Measurements from ENCODE around the gene ATP6V1G3.

ATP6V1G3 gene

DNA sequence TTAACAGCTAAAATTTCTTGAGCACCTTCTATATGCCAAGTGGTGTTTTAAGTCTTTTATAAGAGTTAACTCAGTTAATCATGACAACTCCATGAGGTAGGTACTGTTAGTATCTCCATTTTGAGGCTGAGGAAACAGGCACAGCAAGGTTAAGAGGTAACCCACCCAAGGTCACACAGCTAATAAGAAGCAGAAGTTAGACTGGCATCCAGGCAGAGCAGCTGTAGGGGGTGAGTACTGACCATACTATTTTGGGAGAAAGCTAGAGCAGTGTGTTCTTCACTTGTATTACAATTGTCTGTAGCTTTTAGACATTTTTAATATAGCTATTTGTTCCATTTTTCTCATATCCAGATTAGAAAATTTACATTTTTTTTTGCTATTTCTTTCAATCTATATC is 4.8 kb downstream of the ATP6V1G3 start:
- Histone ChIP-seq H4K8ac (ENCODE audit: low read depth, low read length) (no peak overlapping the region), H3K14ac (ENCODE audit: low read length) (no peak overlapping the region), H4K12ac (ENCODE audit: low read depth, low read length) (no peak overlapping the region), H3K4ac (ENCODE audit: low read depth, low read length) (no peak overlapping the region), H2BK5ac (ENCODE audit: low read depth, low read length, poor library complexity) (no peak overlapping the region), H3K9me3 (ENCODE audit: insufficient read depth, low read depth, low read length) (no peaks in the 10 kb centered on the region), H2BK12ac (ENCODE audit: low read length) (no peak overlapping the region), H3K27me3 (ENCODE audit: insufficient read depth, low read length) (no peaks in the 10 kb centered on the region), H3K18ac (ENCODE audit: low read length) (no peak overlapping the region), H3K23ac (ENCODE audit: low read length) (no peak overlapping the region), H3K36me3 (ENCODE audit: control insufficient read depth in 1 of 2, insufficient read depth in 2 of 2, low read length in 2 of 2) (no peaks in the 10 kb centered on the region), H2BK120ac (ENCODE audit: insufficient read depth, low read length, poor library complexity) (no peak overlapping the region), H3K9ac (ENCODE audit: low read length) (no peak overlapping the region), H3K79me2 (ENCODE audit: control insufficient read depth, insufficient read depth, low read length, poor library complexity) (no peaks in the 10 kb centered on the region), H3K79me1 (ENCODE audit: low read length) (no peaks in the 10 kb centered on the region), H4K91ac (ENCODE audit: low read depth, low read length) (no peak overlapping the region), H3K4me2 (ENCODE audit: low read length) (no peak overlapping the region), H2AFZ (ENCODE audit: insufficient read depth, low read length, poor library complexity) (no peak overlapping the region), H2AK5ac (ENCODE audit: low read length) (no peak overlapping the region), H3K4me1 (ENCODE audit: control insufficient read depth in 1 of 2, insufficient read depth in 2 of 2, low read length in 2 of 2) (no peaks in the 10 kb centered on the region), H3K4me3 (ENCODE audit: low read depth, low read length) (no peak overlapping the region), H3K27ac (ENCODE audit: low read depth, low read length) (no peak overlapping the region)
- no peak for DNase-seq

DNA sequence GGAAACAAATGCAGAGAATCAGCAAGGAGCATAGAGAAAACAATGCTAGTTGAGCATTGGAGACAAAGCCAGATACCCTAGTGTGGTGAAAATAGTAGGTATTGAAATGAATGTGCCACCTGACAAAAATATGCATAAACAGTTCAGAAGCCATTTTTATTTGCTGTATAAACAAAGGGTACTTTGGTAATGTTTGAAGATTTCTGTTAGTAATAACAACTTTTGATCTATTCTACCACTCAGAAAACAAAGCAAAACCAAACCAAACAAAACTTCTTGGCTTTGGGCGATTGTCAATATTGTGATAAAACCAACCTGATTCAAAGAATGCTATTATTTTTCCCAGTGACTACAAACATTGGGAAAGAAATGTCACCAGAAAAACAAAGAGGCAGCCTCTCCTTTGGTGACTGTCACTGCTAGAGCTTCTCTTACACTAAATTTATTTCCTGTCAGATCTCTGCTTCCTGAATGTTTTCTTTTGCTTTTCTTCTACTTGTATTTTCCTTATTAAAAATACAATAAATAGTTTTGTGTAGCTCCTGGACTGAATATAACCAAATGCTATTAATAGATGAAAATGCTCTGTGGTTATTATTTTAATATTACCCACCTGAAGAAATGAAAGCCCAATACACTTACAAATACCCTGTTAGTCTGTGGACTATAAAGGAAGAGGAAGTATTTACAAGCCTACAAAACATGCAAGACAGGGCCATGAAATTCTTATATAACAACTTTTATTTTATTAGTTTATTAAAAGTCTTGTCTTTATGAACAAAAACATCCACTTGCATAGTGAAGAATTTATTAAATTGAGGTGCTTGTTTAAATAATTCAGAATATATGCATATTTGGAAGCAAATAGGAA is 5.7 kb downstream of the ATP6V1G3 start:
- H3K27me3 ChIP-seq (ENCODE audit: insufficient read depth, low read length), result no peaks in the 10 kb centered on the region
- no peak overlapping the region for H3K14ac ChIP-seq (ENCODE audit: low read length)
- H3K79me2 ChIP-seq (ENCODE audit: control insufficient read depth, insufficient read depth, low read length, poor library complexity), result no peaks in the 10 kb centered on the region
- H3K4me2 ChIP-seq (ENCODE audit: low read length), result no peak overlapping the region
- no peak overlapping the region for H4K91ac ChIP-seq (ENCODE audit: low read depth, low read length)
- H3K4me1 ChIP-seq (ENCODE audit: control insufficient read depth in 1 of 2, insufficient read depth in 2 of 2, low read length in 2 of 2), result no peaks in the 10 kb centered on the region
- no peak overlapping the region for H3K27ac ChIP-seq (ENCODE audit: low read depth, low read length)
- no peak overlapping the region for H3K23ac ChIP-seq (ENCODE audit: low read length)
- H4K12ac ChIP-seq (ENCODE audit: low read depth, low read length), result no peak overlapping the region
- no peak overlapping the region for H3K4me3 ChIP-seq (ENCODE audit: low read depth, low read length)
- no peak overlapping the region for H3K4ac ChIP-seq (ENCODE audit: low read depth, low read length)
- no peak overlapping the region for H4K8ac ChIP-seq (ENCODE audit: low read depth, low read length)
- no peak overlapping the region for H2AFZ ChIP-seq (ENCODE audit: insufficient read depth, low read length, poor library complexity)
- no peak overlapping the region for H2BK12ac ChIP-seq (ENCODE audit: low read length)
- H3K9me3 ChIP-seq (ENCODE audit: insufficient read depth, low read depth, low read length), result no peaks in the 10 kb centered on the region
- no CpG with 5 or more reads among the region's 1 CpG for WGBS (ENCODE audit: extremely low coverage, insufficient coverage, insufficient read length)
- no peak overlapping the region for H2BK120ac ChIP-seq (ENCODE audit: insufficient read depth, low read length, poor library complexity)
- H3K36me3 ChIP-seq (ENCODE audit: control insufficient read depth in 1 of 2, insufficient read depth in 2 of 2, low read length in 2 of 2), result no peaks in the 10 kb centered on the region
- H2BK5ac ChIP-seq (ENCODE audit: low read depth, low read length, poor library complexity), result no peak overlapping the region
- H2AK5ac ChIP-seq (ENCODE audit: low read length), result no peak overlapping the region
- no peaks in the 10 kb centered on the region for H3K79me1 ChIP-seq (ENCODE audit: low read length)
- no peak overlapping the region for H3K18ac ChIP-seq (ENCODE audit: low read length)
- no peak overlapping the region for H3K9ac ChIP-seq (ENCODE audit: low read length)
- no peak for DNase-seq

DNA sequence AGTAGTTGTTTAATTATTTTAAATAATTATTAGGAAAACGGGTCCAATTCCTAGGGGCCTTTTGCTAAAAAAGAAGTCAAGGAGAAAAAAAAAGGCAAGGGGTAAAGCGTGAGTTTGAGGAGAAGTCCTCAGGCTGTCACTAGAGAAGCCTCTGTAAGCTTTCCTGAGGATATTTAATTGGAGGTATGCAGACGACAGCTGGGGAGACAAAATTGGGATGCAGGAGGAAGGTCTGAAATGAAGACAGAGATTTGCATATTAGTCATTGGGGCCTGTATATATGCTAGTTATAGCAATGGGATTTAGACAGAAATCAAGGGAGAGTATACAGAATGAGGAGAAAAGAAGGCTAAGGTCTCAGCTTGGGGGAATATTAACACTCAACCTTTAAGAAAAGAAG is 8.6 kb downstream of the ATP6V1G3 start:
- no peak overlapping the region for H2BK120ac ChIP-seq (ENCODE audit: insufficient read depth, low read length, poor library complexity)
- H3K9ac ChIP-seq (ENCODE audit: low read length), result no peak overlapping the region
- no peak for DNase-seq
- no peak overlapping the region for H3K27ac ChIP-seq (ENCODE audit: low read depth, low read length)
- no peak overlapping the region for H2BK12ac ChIP-seq (ENCODE audit: low read length)
- H3K4me1 ChIP-seq (ENCODE audit: control insufficient read depth in 1 of 2, insufficient read depth in 2 of 2, low read length in 2 of 2), result no peaks in the 10 kb centered on the region
- no peak overlapping the region for H3K14ac ChIP-seq (ENCODE audit: low read length)
- H3K4me2 ChIP-seq (ENCODE audit: low read length), result no peak overlapping the region
- H3K4ac ChIP-seq (ENCODE audit: low read depth, low read length), result no peak overlapping the region
- H3K79me2 ChIP-seq (ENCODE audit: control insufficient read depth, insufficient read depth, low read length, poor library complexity), result no peaks in the 10 kb centered on the region
- no peaks in the 10 kb centered on the region for H3K79me1 ChIP-seq (ENCODE audit: low read length)
- no peak overlapping the region for H4K8ac ChIP-seq (ENCODE audit: low read depth, low read length)
- no peak overlapping the region for H4K91ac ChIP-seq (ENCODE audit: low read depth, low read length)
- no peak overlapping the region for H2AFZ ChIP-seq (ENCODE audit: insufficient read depth, low read length, poor library complexity)
- H3K27me3 ChIP-seq (ENCODE audit: insufficient read depth, low read length), result no peaks in the 10 kb centered on the region
- H3K36me3 ChIP-seq (ENCODE audit: control insufficient read depth in 1 of 2, insufficient read depth in 2 of 2, low read length in 2 of 2), result no peaks in the 10 kb centered on the region
- no CpG with 5 or more reads among the region's 3 CpGs for WGBS (ENCODE audit: extremely low coverage, insufficient coverage, insufficient read length)
- H4K12ac ChIP-seq (ENCODE audit: low read depth, low read length), result no peak overlapping the region
- no peak overlapping the region for H3K23ac ChIP-seq (ENCODE audit: low read length)
- H3K9me3 ChIP-seq (ENCODE audit: insufficient read depth, low read depth, low read length), result no peaks in the 10 kb centered on the region
- no peak overlapping the region for H3K18ac ChIP-seq (ENCODE audit: low read length)
- H2AK5ac ChIP-seq (ENCODE audit: low read length), result no peak overlapping the region
- no peak overlapping the region for H3K4me3 ChIP-seq (ENCODE audit: low read depth, low read length)
- no peak overlapping the region for H2BK5ac ChIP-seq (ENCODE audit: low read depth, low read length, poor library complexity)

GRCh38 chr1:198530953-198531352 is 9.5 kb downstream of the ATP6V1G3 start:
- no CpG with 5 or more reads among the region's 3 CpGs for WGBS (ENCODE audit: extremely low coverage, insufficient coverage, insufficient read length)
- no peak overlapping the region for H3K27ac ChIP-seq (ENCODE audit: low read depth, low read length)
- H2BK120ac ChIP-seq (ENCODE audit: insufficient read depth, low read length, poor library complexity), result no peak overlapping the region
- no peak overlapping the region for H2BK12ac ChIP-seq (ENCODE audit: low read length)
- H3K79me2 ChIP-seq (ENCODE audit: control insufficient read depth, insufficient read depth, low read length, poor library complexity), result no peaks in the 10 kb centered on the region
- H3K4me2 ChIP-seq (ENCODE audit: low read length), result no peak overlapping the region
- no peak overlapping the region for H4K8ac ChIP-seq (ENCODE audit: low read depth, low read length)
- no peak overlapping the region for H2BK5ac ChIP-seq (ENCODE audit: low read depth, low read length, poor library complexity)
- H4K12ac ChIP-seq (ENCODE audit: low read depth, low read length), result no peak overlapping the region
- H3K18ac ChIP-seq (ENCODE audit: low read length), result no peak overlapping the region
- H3K4me1 ChIP-seq (ENCODE audit: control insufficient read depth in 1 of 2, insufficient read depth in 2 of 2, low read length in 2 of 2), result no peaks in the 10 kb centered on the region
- no peak overlapping the region for H3K9ac ChIP-seq (ENCODE audit: low read length)
- H3K36me3 ChIP-seq (ENCODE audit: control insufficient read depth in 1 of 2, insufficient read depth in 2 of 2, low read length in 2 of 2), result no peaks in the 10 kb centered on the region
- H3K79me1 ChIP-seq (ENCODE audit: low read length), result no peaks in the 10 kb centered on the region
- H3K27me3 ChIP-seq (ENCODE audit: insufficient read depth, low read length), result no peaks in the 10 kb centered on the region
- H3K9me3 ChIP-seq (ENCODE audit: insufficient read depth, low read depth, low read length), result no peaks in the 10 kb centered on the region
- no peak overlapping the region for H3K23ac ChIP-seq (ENCODE audit: low read length)
- H3K4me3 ChIP-seq (ENCODE audit: low read depth, low read length), result no peak overlapping the region
- H3K4ac ChIP-seq (ENCODE audit: low read depth, low read length), result no peak overlapping the region
- no peak overlapping the region for H2AFZ ChIP-seq (ENCODE audit: insufficient read depth, low read length, poor library complexity)
- no peak overlapping the region for H4K91ac ChIP-seq (ENCODE audit: low read depth, low read length)
- no peak for DNase-seq
- no peak overlapping the region for H3K14ac ChIP-seq (ENCODE audit: low read length)
- no peak overlapping the region for H2AK5ac ChIP-seq (ENCODE audit: low read length)

All from trophoblast cell (in vitro differentiated cells and primary cell).